Type B pancreatic cell (in vitro differentiated cells): Measurements from ENCODE around the gene IGHMBP2. TPM values are rescaled to one million over a fixed set of nuclear protein-coding genes. Genes with fewer than 3 reads are reported as not detected.

Experiments used
- DNase-seq: peaks from one replicate; pipeline ENCODE4 v3.0.0; 2021; ENCODE audit warnings: mixed read lengths; ENCODE audit not compliant: unreplicated experiment; ENCODE audit errors: extremely low spot score
- H3K27ac Mint-ChIP-seq: 2 replicates; pipeline ENCODE4 v1.8.0; 2021; ENCODE audit warnings: mild to moderate bottlenecking, mixed read lengths
- H3K27me3 Mint-ChIP-seq: 2 replicates; pipeline ENCODE4 v1.8.0; 2021; ENCODE audit warnings: mixed read lengths
- H3K36me3 Mint-ChIP-seq: 2 replicates; pipeline ENCODE4 v1.8.0; 2021; ENCODE audit warnings: mixed read lengths
- H3K4me1 Mint-ChIP-seq: one replicate; pipeline ENCODE4 v1.8.0; 2021; ENCODE audit warnings: mixed read lengths; ENCODE audit not compliant: unreplicated experiment
- H3K4me3 Mint-ChIP-seq: 2 replicates; pipeline ENCODE4 v1.8.0; 2021; ENCODE audit warnings: mild to moderate bottlenecking, mixed read lengths
- H3K9me3 Mint-ChIP-seq: 2 replicates; pipeline ENCODE4 v1.8.0; 2021; ENCODE audit warnings: mixed read lengths
- total RNA-seq: library from RNA; stranded (reverse); gene quantifications from 2 replicates; pipeline ENCODE4 v1.2.1, GENCODE V29; 2021; ENCODE audit warnings: low replicate concordance
- TF ChIP-seq, protein P1 (sequence below): fragments of 200-600 bp; sonication (generic); conservative IDR thresholded peaks from 2 replicates; pipeline ENCODE4 v1.5.0; 2021; ENCODE audit warnings: antibody characterized with exemption, mild to moderate bottlenecking

Gene IGHMBP2
- total RNA-seq, 1 donor from 2014 or later, result 28.8 TPM

DNA sequence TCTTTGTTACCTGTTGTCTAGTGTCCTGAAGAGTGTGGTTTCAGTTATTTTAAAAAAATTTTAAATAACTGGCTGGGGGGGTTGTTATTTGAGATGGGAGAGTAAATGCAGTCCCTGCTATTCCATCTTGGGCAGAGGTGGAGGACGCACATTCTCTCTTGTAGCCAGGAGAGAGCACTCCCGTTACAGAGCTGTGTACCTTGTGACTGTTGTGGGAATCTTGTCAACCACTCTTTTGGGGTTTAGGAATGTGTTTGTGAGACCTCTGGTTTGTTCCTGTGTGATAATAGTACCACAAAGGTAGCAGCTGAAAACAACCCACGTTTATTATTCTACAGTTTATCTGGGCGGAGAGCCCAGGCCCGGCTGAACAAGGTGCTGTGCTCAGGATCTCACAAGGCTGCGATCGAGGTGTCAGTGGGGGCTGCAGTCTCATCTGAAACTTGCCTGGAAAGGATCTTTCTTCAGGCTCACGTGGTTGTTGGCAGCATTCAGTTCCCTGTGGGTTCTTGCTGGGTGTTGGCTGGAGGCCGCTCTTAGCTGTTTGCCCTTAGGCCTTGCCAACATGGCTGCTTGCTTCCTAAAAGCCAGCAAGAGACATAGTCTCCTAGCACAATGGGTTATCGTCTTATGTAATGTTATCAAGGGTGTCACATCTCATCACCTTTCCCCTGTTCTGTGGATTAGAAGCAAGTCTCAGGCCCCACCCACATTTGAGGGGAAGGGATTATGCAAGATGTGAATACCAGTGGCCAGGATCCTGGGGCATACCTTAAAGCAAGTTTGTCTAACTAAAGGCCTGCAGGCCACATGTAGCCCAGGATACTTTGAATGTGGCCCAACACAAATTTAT, 20.6 kb downstream of the IGHMBP2 start:
- H3K4me1 Mint-ChIP-seq, result no peaks in the 10 kb centered on the region
- H3K27me3 Mint-ChIP-seq, result no peaks in the 10 kb centered on the region
- H3K27ac Mint-ChIP-seq, result no peak overlapping the region
- TF ChIP-seq, protein P1, sequence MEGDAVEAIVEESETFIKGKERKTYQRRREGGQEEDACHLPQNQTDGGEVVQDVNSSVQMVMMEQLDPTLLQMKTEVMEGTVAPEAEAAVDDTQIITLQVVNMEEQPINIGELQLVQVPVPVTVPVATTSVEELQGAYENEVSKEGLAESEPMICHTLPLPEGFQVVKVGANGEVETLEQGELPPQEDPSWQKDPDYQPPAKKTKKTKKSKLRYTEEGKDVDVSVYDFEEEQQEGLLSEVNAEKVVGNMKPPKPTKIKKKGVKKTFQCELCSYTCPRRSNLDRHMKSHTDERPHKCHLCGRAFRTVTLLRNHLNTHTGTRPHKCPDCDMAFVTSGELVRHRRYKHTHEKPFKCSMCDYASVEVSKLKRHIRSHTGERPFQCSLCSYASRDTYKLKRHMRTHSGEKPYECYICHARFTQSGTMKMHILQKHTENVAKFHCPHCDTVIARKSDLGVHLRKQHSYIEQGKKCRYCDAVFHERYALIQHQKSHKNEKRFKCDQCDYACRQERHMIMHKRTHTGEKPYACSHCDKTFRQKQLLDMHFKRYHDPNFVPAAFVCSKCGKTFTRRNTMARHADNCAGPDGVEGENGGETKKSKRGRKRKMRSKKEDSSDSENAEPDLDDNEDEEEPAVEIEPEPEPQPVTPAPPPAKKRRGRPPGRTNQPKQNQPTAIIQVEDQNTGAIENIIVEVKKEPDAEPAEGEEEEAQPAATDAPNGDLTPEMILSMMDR, result no peak
- peaks cover 7% of the 10 kb centered on the region for H3K9me3 Mint-ChIP-seq
- H3K4me3 Mint-ChIP-seq, result no peak overlapping the region
- H3K36me3 Mint-ChIP-seq, result peaks cover 59% of the 10 kb centered on the region
- DNase-seq, result no peak

DNA sequence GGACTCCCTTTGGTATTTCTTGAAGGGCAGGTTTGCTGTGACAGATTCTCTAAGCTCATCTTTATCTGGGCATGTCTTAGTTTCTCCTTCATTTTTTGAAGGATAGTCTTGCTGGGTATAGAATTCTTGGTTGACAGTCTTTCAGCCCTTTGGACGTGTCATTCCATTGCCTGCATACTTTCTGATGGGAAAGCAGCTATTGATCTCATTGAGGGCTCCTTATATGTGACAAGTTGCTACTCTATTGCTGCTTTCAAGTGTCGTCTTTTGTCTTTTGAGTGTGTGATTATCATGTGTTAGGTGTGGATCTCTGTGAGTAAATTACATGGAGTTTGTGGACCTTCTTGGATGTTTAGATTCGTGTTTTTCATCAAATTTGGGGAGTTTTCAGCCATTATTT, 21.9 kb downstream of the IGHMBP2 start:
- TF ChIP-seq, protein P1, result no peak
- DNase-seq, result no peak
- no peak overlapping the region for H3K27ac Mint-ChIP-seq
- no peaks in the 10 kb centered on the region for H3K27me3 Mint-ChIP-seq
- no peaks in the 10 kb centered on the region for H3K4me1 Mint-ChIP-seq
- H3K9me3 Mint-ChIP-seq, result peaks cover 7% of the 10 kb centered on the region
- no peak overlapping the region for H3K4me3 Mint-ChIP-seq
- peaks cover 62% of the 10 kb centered on the region for H3K36me3 Mint-ChIP-seq

DNA sequence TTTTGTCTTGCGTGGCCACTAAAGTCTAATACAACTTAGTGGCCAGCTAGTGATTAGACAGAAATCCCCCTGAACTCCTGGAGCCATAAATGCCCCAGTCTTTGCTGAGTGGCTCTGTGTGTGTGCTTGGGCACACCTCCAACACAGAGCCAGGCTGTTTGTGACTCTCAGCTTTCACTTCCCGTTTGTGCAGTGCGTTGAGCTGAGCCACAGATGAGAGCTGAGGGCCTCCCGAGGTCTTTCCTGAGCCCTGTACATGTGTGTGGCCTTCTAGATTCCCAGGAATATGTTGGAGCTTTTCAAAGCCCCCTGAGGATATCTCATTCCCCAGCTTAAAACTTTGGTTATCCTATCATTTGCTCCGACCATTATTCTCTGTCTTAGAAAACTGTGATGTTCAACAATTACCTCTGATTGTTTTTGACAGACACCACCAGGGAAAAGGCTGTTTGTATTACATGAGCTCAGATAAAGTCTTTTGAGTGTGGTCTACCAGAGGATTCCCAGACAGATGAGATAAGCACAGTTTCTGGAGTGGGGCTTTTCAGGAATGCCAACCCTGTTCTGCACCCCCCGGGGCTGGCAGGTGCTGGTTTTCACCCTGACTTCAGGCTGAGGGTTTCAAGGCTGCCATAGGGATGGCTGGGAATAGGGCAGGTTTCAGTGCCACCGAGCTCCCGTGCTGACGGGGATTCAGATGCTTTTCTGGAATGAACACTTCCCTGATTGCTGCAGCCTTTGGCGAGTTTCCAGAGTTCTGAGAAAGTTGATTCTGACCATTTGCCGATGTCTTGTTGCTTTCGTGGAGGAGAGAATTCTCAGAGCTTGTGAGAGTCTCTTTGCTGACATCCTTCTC, 23.8 kb downstream of the IGHMBP2 start:
- H3K27ac Mint-ChIP-seq, result no peak overlapping the region
- H3K4me1 Mint-ChIP-seq, result no peaks in the 10 kb centered on the region
- no peaks in the 10 kb centered on the region for H3K27me3 Mint-ChIP-seq
- TF ChIP-seq, protein P1, result no peak
- H3K4me3 Mint-ChIP-seq, result no peak overlapping the region
- peaks cover 54% of the 10 kb centered on the region for H3K36me3 Mint-ChIP-seq
- DNase-seq, result no peak
- H3K9me3 Mint-ChIP-seq, result peaks cover 7% of the 10 kb centered on the region

DNA sequence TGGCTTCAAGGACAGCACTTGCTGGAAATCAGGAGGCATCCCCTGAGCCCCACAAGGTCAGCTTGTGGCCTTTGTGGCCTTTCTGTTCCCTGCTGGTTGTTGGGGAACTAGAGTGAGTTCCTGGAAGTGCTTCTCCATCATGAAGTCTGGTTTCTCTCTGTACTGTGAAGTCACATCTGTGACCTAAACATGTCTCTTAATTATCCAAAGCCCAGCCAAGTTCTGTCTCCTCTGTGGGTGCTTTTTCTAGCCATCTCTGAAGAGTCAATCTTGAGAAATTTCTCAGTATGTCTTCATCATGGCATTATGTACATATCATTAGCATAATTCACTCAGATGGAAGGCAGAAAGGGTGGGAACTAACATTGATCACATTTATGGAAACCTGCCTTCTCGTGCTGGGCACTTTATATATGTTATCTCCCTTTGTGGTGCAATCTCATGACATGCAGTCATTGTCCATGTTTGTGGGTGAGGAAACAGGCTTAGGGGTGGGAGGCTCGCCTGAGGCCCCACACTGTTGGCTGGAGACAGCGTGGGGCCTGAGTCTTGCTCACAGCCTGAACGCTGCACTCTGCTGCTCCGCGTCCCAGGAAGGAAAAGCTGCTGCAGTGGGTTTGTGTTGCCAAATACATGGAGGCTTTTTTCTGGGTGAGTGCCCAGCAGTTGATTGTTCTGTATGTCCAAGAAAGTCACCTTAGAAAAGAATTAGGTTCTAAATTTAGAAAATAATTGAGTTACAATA, 24.6 kb downstream of the IGHMBP2 start:
- Mint-ChIP-seq H3K27me3 (no peaks in the 10 kb centered on the region), H3K4me1 (no peaks in the 10 kb centered on the region), H3K36me3 (peaks cover 48% of the 10 kb centered on the region), H3K27ac (no peak overlapping the region), H3K9me3 (peaks cover 7% of the 10 kb centered on the region), H3K4me3 (no peak overlapping the region)
- DNase-seq, result no peak
- TF ChIP-seq, protein P1, result no peak

DNA sequence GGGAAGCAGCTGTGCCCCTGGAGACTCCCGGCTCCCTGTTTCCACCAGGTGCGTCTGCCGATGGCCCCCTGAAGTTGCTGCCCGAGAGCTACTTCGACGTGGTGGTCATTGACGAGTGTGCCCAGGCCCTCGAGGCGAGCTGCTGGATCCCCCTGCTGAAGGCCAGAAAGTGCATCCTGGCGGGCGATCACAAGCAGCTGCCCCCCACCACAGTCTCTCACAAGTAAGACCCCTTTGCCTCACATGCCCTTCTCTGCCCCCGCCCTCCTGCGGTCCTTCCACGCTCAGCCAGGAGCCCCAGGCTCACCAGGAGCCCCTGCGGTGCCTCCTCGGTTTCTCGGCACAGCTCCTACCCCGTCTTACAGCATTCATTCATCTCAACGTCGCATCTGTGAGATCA, 25.4 kb downstream of the IGHMBP2 start:
- no peak for DNase-seq
- H3K36me3 Mint-ChIP-seq, result peaks cover 40% of the 10 kb centered on the region
- H3K27ac Mint-ChIP-seq, result no peak overlapping the region
- H3K27me3 Mint-ChIP-seq, result no peaks in the 10 kb centered on the region
- H3K4me1 Mint-ChIP-seq, result no peaks in the 10 kb centered on the region
- H3K9me3 Mint-ChIP-seq, result peaks cover 7% of the 10 kb centered on the region
- TF ChIP-seq, protein P1, result no peak
- no peak overlapping the region for H3K4me3 Mint-ChIP-seq
